ENCODE data around the gene EMCN.
A peak's percentile ranks its signal among the peaks of the same experiment; 100 is the strongest.
"Not testable (repeated sequence)": the region's sequence is repeated elsewhere in the genome, so short reads cannot be mapped to it uniquely, and the experiment has no call there.

Gene EMCN, protein sequence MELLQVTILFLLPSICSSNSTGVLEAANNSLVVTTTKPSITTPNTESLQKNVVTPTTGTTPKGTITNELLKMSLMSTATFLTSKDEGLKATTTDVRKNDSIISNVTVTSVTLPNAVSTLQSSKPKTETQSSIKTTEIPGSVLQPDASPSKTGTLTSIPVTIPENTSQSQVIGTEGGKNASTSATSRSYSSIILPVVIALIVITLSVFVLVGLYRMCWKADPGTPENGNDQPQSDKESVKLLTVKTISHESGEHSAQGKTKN

GRCh38 chr4:100517864-100518341 lies at the start of gene EMCN:
TSS of gene EMCN (minus strand) at chr4:100518022. CDS start at chr4:100517914, 108 bp downstream.
- DNase-seq (ENCODE audit: low read depth) = peak; percentile 31
- peaks cover 15% of the 10 kb centered on the region for H3K4me1 ChIP-seq (ENCODE audit: control insufficient read depth, insufficient read depth, low read length)
- H3K4me3 ChIP-seq (ENCODE audit: low read length) = peak within 1 kb of the TSS; percentile 51
- H3K9ac ChIP-seq (ENCODE audit: low read length) = peak within 1 kb of the TSS; percentile 10
- H3K27me3 ChIP-seq (replicated peaks; ENCODE audit: control insufficient read depth, insufficient read depth, low read length) = no peaks in the 10 kb centered on the region
- no peaks in the 10 kb centered on the region for H3K36me3 ChIP-seq (ENCODE audit: control insufficient read depth, insufficient read depth, low read length, severe bottlenecking)
- no peaks in the 10 kb centered on the region for H3K9me3 ChIP-seq (ENCODE audit: control insufficient read depth, low read length)

DNA sequence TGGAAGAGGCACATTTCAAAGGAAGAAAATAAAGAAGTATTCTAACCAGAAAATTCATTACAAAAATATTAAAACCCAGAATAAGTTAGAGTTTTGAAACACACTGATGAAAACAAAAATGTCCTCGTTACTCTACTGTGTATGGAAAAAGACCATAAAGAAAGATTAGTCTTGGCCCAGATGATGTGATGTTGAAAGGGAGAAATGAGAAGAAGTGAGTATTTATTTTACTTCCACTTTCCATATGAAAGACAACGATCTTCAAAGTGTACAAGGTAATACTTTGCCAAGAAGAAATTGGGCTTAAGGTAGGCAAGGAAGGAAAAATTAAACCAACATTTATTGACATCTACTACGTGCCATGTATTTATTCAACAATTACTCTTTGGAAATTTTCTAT lies 48.6 kb upstream of the EMCN start:
- DNase-seq (ENCODE audit: low read depth) = no peak
- Histone ChIP-seq H3K9ac (ENCODE audit: low read length) (no peak overlapping the region), H3K27me3 (replicated peaks; ENCODE audit: control insufficient read depth, insufficient read depth, low read length) (no peaks in the 10 kb centered on the region), H3K36me3 (ENCODE audit: control insufficient read depth, insufficient read depth, low read length, severe bottlenecking) (no peaks in the 10 kb centered on the region), H3K4me3 (ENCODE audit: low read length) (no peak overlapping the region), H3K4me1 (ENCODE audit: control insufficient read depth, insufficient read depth, low read length) (no peaks in the 10 kb centered on the region), H3K9me3 (ENCODE audit: control insufficient read depth, low read length) (no peaks in the 10 kb centered on the region)

DNA sequence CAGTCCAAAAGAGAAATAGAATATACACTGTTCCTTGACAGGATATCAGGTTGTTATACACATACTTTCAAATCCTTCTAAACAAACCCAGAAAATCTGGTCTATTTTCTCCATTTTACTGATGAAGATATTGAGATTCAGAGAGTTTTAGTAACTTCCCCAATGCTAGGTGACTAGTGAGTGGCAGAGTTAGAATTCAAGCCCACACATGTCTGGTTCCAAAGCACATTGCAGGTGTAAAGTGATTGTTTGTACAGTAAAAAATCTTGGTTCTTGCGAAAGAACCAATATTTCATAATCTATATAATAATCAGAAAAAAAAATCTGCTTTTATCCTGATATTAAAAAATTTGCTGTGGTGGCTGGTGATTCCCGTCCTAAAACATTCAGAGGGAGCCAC lies 39.5 kb upstream of the EMCN start:
- no peak overlapping the region for H3K4me3 ChIP-seq (ENCODE audit: low read length)
- no peak for DNase-seq (ENCODE audit: low read depth)
- H3K36me3 ChIP-seq (ENCODE audit: control insufficient read depth, insufficient read depth, low read length, severe bottlenecking) = no peaks in the 10 kb centered on the region
- no peak overlapping the region for H3K9ac ChIP-seq (ENCODE audit: low read length)
- no peaks in the 10 kb centered on the region for H3K4me1 ChIP-seq (ENCODE audit: control insufficient read depth, insufficient read depth, low read length)
- peaks cover 6% of the 10 kb centered on the region for H3K9me3 ChIP-seq (ENCODE audit: control insufficient read depth, low read length)
- no peaks in the 10 kb centered on the region for H3K27me3 ChIP-seq (replicated peaks; ENCODE audit: control insufficient read depth, insufficient read depth, low read length)

GRCh38 chr4:100555611-100556337 lies 38.0 kb upstream of the EMCN start:
- no peak overlapping the region for H3K4me3 ChIP-seq (ENCODE audit: low read length)
- no peaks in the 10 kb centered on the region for H3K36me3 ChIP-seq (ENCODE audit: control insufficient read depth, insufficient read depth, low read length, severe bottlenecking)
- peak; percentile 54 for DNase-seq (ENCODE audit: low read depth)
- H3K9ac ChIP-seq (ENCODE audit: low read length) = no peak overlapping the region
- no peaks in the 10 kb centered on the region for H3K4me1 ChIP-seq (ENCODE audit: control insufficient read depth, insufficient read depth, low read length)
- peaks cover 6% of the 10 kb centered on the region for H3K9me3 ChIP-seq (ENCODE audit: control insufficient read depth, low read length)
- H3K27me3 ChIP-seq (replicated peaks; ENCODE audit: control insufficient read depth, insufficient read depth, low read length) = no peaks in the 10 kb centered on the region

DNA sequence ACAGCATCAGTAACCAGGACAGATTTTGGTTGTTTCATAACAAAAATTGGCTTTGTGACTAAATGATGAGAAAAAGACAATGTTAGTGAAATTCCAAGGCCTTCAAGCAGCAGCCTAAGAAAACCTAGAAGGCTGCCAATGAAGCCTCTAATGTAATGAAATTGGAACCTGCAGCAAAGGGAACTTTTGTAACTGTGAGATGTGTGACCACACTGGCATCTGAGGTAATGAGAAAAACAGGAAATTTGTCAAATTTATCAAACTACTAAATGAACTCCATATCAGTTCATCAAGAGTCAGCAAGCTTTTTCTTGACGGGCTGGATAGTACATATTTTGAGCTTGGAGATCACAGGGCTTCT lies 30.4 kb upstream of the EMCN start:
- Histone ChIP-seq H3K9ac (ENCODE audit: low read length) (no peak overlapping the region), H3K27me3 (replicated peaks; ENCODE audit: control insufficient read depth, insufficient read depth, low read length) (no peaks in the 10 kb centered on the region), H3K36me3 (ENCODE audit: control insufficient read depth, insufficient read depth, low read length, severe bottlenecking) (no peaks in the 10 kb centered on the region), H3K4me1 (ENCODE audit: control insufficient read depth, insufficient read depth, low read length) (no peaks in the 10 kb centered on the region), H3K4me3 (ENCODE audit: low read length) (no peak overlapping the region), H3K9me3 (ENCODE audit: control insufficient read depth, low read length) (no peaks in the 10 kb centered on the region)
- no peak for DNase-seq (ENCODE audit: low read depth)

DNA sequence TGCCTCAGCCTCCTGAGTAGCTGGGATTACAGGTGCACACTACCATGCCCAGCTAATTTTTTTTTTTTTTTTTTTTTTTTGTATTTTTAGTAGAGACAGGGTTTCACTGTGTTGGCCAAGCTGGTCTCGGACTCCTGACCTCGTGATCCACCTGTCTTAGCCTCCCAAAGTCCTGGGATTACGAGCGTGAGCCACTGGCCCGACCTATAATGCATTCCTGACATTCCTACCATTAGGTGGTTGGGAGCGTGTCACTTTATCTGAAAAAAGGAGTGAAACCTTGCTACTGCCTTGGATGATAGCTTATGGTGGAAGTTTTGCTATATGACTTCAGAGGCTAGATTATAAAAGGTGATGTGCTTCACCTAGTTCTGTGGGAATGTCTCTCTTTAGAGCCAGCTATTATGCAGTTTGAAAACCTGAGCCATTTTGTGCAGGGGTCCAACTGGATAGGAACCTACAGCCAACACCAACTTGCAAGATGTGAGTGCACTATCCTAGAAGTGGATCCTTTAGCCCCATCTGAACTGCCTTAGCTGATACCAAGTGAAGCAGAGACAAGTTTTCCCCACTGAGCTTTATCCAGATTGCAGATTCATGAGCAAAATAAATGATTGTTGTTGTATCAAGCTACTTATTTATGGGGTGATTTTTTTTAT lies 29.8 kb upstream of the EMCN start:
- no peak for DNase-seq (ENCODE audit: low read depth)
- Histone ChIP-seq H3K27me3 (replicated peaks; ENCODE audit: control insufficient read depth, insufficient read depth, low read length) (no peaks in the 10 kb centered on the region), H3K36me3 (ENCODE audit: control insufficient read depth, insufficient read depth, low read length, severe bottlenecking) (no peaks in the 10 kb centered on the region), H3K9me3 (ENCODE audit: control insufficient read depth, low read length) (no peaks in the 10 kb centered on the region), H3K9ac (ENCODE audit: low read length) (no peak overlapping the region), H3K4me3 (ENCODE audit: low read length) (no peak overlapping the region), H3K4me1 (ENCODE audit: control insufficient read depth, insufficient read depth, low read length) (no peaks in the 10 kb centered on the region)

DNA sequence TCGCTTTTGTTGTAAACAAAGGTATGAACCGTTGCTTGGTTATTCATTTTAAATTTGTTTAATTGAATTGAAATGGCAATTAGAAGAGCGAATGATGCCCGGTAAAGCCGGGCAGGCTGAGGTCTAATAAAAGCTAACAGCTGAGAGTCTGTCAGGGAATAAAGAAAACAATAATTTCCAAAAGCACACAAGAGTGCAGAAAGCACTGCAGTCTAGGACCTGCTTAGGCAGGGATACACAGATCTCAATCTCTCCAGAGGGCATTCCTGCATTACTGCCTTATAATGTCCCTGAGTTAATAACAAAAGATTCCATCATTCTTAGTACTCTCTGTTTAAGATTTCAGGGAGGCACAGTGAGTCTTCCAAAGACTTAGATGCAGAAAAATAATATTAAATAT lies 27.6 kb upstream of the EMCN start:
- H3K4me1 ChIP-seq (ENCODE audit: control insufficient read depth, insufficient read depth, low read length) = no peaks in the 10 kb centered on the region
- no peaks in the 10 kb centered on the region for H3K36me3 ChIP-seq (ENCODE audit: control insufficient read depth, insufficient read depth, low read length, severe bottlenecking)
- no peaks in the 10 kb centered on the region for H3K27me3 ChIP-seq (replicated peaks; ENCODE audit: control insufficient read depth, insufficient read depth, low read length)
- no peak overlapping the region for H3K4me3 ChIP-seq (ENCODE audit: low read length)
- no peaks in the 10 kb centered on the region for H3K9me3 ChIP-seq (ENCODE audit: control insufficient read depth, low read length)
- no peak overlapping the region for H3K9ac ChIP-seq (ENCODE audit: low read length)
- DNase-seq (ENCODE audit: low read depth) = no peak

- Histone ChIP-seq H3K4me3 (ENCODE audit: low read length) (no peak overlapping the region), H3K9me3 (ENCODE audit: control insufficient read depth, low read length) (peaks cover 4% of the 10 kb centered on the region), H3K9ac (ENCODE audit: low read length) (no peak overlapping the region), H3K27me3 (replicated peaks; ENCODE audit: control insufficient read depth, insufficient read depth, low read length) (no peaks in the 10 kb centered on the region), H3K36me3 (ENCODE audit: control insufficient read depth, insufficient read depth, low read length, severe bottlenecking) (no peaks in the 10 kb centered on the region), H3K4me1 (ENCODE audit: control insufficient read depth, insufficient read depth, low read length) (no peaks in the 10 kb centered on the region)
- DNase-seq (ENCODE audit: low read depth) = no peak
These were observed 22.3 kb upstream of the EMCN start for GRCh38 chr4:100540131-100540530.

- Histone ChIP-seq H3K27me3 (replicated peaks; ENCODE audit: control insufficient read depth, insufficient read depth, low read length) (no peaks in the 10 kb centered on the region), H3K4me3 (ENCODE audit: low read length) (no peak overlapping the region), H3K36me3 (ENCODE audit: control insufficient read depth, insufficient read depth, low read length, severe bottlenecking) (no peaks in the 10 kb centered on the region), H3K4me1 (ENCODE audit: control insufficient read depth, insufficient read depth, low read length) (no peaks in the 10 kb centered on the region), H3K9ac (ENCODE audit: low read length) (no peak overlapping the region), H3K9me3 (ENCODE audit: control insufficient read depth, low read length) (peaks cover 4% of the 10 kb centered on the region)
- DNase-seq (ENCODE audit: low read depth) = no peak
These were observed 21.9 kb upstream of the EMCN start for GRCh38 chr4:100539706-100540105.

GRCh38 chr4:100533741-100534140 lies 15.9 kb upstream of the EMCN start:
- Histone ChIP-seq H3K36me3 (ENCODE audit: control insufficient read depth, insufficient read depth, low read length, severe bottlenecking) (no peaks in the 10 kb centered on the region), H3K4me1 (ENCODE audit: control insufficient read depth, insufficient read depth, low read length) (no peaks in the 10 kb centered on the region), H3K9ac (ENCODE audit: low read length) (no peak overlapping the region), H3K4me3 (ENCODE audit: low read length) (no peak overlapping the region), H3K27me3 (replicated peaks; ENCODE audit: control insufficient read depth, insufficient read depth, low read length) (no peaks in the 10 kb centered on the region), H3K9me3 (ENCODE audit: control insufficient read depth, low read length) (peaks cover 4% of the 10 kb centered on the region)
- no peak for DNase-seq (ENCODE audit: low read depth)

- H3K4me3 ChIP-seq (ENCODE audit: low read length); H3K36me3 ChIP-seq (ENCODE audit: control insufficient read depth, insufficient read depth, low read length, severe bottlenecking); H3K27me3 ChIP-seq (replicated peaks; ENCODE audit: control insufficient read depth, insufficient read depth, low read length); H3K9me3 ChIP-seq (ENCODE audit: control insufficient read depth, low read length); H3K4me1 ChIP-seq (ENCODE audit: control insufficient read depth, insufficient read depth, low read length); H3K9ac ChIP-seq (ENCODE audit: low read length); DNase-seq (ENCODE audit: low read depth): not testable (repeated sequence)
These were observed 12.3 kb upstream of the EMCN start for GRCh38 chr4:100530161-100530560.

All from adipocyte (in vitro differentiated cells).